Activated CD4-positive, alpha-beta T cell treated with anti-CD3 and anti-CD28 coated beads, Interleukin-2, amount 10 ng/mL, durations not matched to agents 24 days and 14 days (primary cell): Measurements from ENCODE around the gene RGS14. TPM values are rescaled to one million over a fixed set of nuclear protein-coding genes. Genes with fewer than 3 reads are reported as not detected.
"Not testable (repeated sequence)": the region's sequence is repeated elsewhere in the genome, so short reads cannot be mapped to it uniquely, and the experiment has no call there.

Experiments
- DNase-seq: peaks from one replicate; pipeline ENCODE4 v3.0.0; 2022
- H3K27ac Mint-ChIP-seq: one replicate; pipeline ENCODE4 v1.8.0; 2022; ENCODE audit warnings: mild to moderate bottlenecking, mixed read lengths
- H3K27me3 Mint-ChIP-seq: one replicate; pipeline ENCODE4 v1.8.0; 2022; ENCODE audit warnings: mixed read lengths
- H3K36me3 Mint-ChIP-seq: one replicate; pipeline ENCODE4 v1.8.0; 2022; ENCODE audit warnings: low read depth, mild to moderate bottlenecking, mixed read lengths
- H3K4me1 Mint-ChIP-seq: one replicate; pipeline ENCODE4 v1.8.0; 2021; ENCODE audit warnings: mixed read lengths
- H3K4me3 Mint-ChIP-seq: one replicate; pipeline ENCODE4 v1.8.0; 2022; ENCODE audit warnings: mild to moderate bottlenecking, moderate library complexity, mixed read lengths
- H3K9me3 Mint-ChIP-seq: one replicate; pipeline ENCODE4 v1.8.0; 2021; ENCODE audit warnings: mixed read lengths
- intact Hi-C: fragments of 100-400 bp; cut with micrococcal nuclease; formaldehyde crosslinking; loops from one replicate; pipeline ENCODE4 v1.15.1; 2023
- total RNA-seq: library from RNA; stranded (reverse); gene quantifications from 2 replicates; pipeline ENCODE4 v1.2.3, GENCODE V29; 2022

The RGS14 gene
- total RNA-seq, 1 donor from 2014 or later = 49.3 TPM

GRCh38 chr5:177334155-177334551, 23.6 kb upstream of the RGS14 start:
- no peak overlapping the region for H3K4me3 Mint-ChIP-seq
- H3K36me3 Mint-ChIP-seq = peaks cover 54% of the 10 kb centered on the region
- DNase-seq = no peak
- H3K9me3 Mint-ChIP-seq = no peaks in the 10 kb centered on the region
- no peaks in the 10 kb centered on the region for H3K4me1 Mint-ChIP-seq
- no peaks in the 10 kb centered on the region for H3K27me3 Mint-ChIP-seq
- H3K27ac Mint-ChIP-seq = no peak overlapping the region
- intact Hi-C loops = no loop called here

- Mint-ChIP-seq H3K4me1 (peaks cover 7% of the 10 kb centered on the region), H3K27ac (peak overlapping the region; percentile 48), H3K9me3 (no peaks in the 10 kb centered on the region), H3K36me3 (peaks cover 62% of the 10 kb centered on the region), H3K4me3 (no peak overlapping the region), H3K27me3 (no peaks in the 10 kb centered on the region)
- intact Hi-C loops = no loop called here
- no peak for DNase-seq
Observed at GRCh38 chr5:177334781-177335700, 22.7 kb upstream of the RGS14 start.

GRCh38 chr5:177335701-177336065, 22.0 kb upstream of the RGS14 start:
- no peak for DNase-seq
- intact Hi-C loops = no loop called here
- H3K4me1 Mint-ChIP-seq = peaks cover 9% of the 10 kb centered on the region
- H3K4me3 Mint-ChIP-seq = no peak overlapping the region
- no peaks in the 10 kb centered on the region for H3K27me3 Mint-ChIP-seq
- H3K27ac Mint-ChIP-seq = no peak overlapping the region
- no peaks in the 10 kb centered on the region for H3K9me3 Mint-ChIP-seq
- peaks cover 61% of the 10 kb centered on the region for H3K36me3 Mint-ChIP-seq

- Mint-ChIP-seq H3K36me3 (peaks cover 60% of the 10 kb centered on the region), H3K4me3 (no peak overlapping the region), H3K9me3 (no peaks in the 10 kb centered on the region), H3K27me3 (no peaks in the 10 kb centered on the region), H3K4me1 (peaks cover 9% of the 10 kb centered on the region), H3K27ac (peak overlapping the region; percentile 2)
- intact Hi-C loops = no loop called here
- no peak for DNase-seq
Observed at GRCh38 chr5:177336112-177336511, 21.6 kb upstream of the RGS14 start.

GRCh38 chr5:177336603-177337494, 20.9 kb upstream of the RGS14 start:
- Mint-ChIP-seq H3K36me3 (peaks cover 66% of the 10 kb centered on the region), H3K4me1 (peaks cover 9% of the 10 kb centered on the region), H3K27me3 (no peaks in the 10 kb centered on the region), H3K9me3 (no peaks in the 10 kb centered on the region), H3K4me3 (no peak overlapping the region), H3K27ac (no peak overlapping the region)
- intact Hi-C loops = no loop called here
- DNase-seq = no peak

- H3K4me1 Mint-ChIP-seq = peaks cover 11% of the 10 kb centered on the region
- H3K27ac Mint-ChIP-seq = no peak overlapping the region
- no peaks in the 10 kb centered on the region for H3K9me3 Mint-ChIP-seq
- no peak overlapping the region for H3K4me3 Mint-ChIP-seq
- H3K36me3 Mint-ChIP-seq = peaks cover 63% of the 10 kb centered on the region
- H3K27me3 Mint-ChIP-seq = no peaks in the 10 kb centered on the region
- DNase-seq = no peak
- intact Hi-C loops = no loop called here
Observed at GRCh38 chr5:177338251-177339106, 19.2 kb upstream of the RGS14 start.

- no peaks in the 10 kb centered on the region for H3K9me3 Mint-ChIP-seq
- H3K4me3 Mint-ChIP-seq = no peak overlapping the region
- intact Hi-C loops = no loop called here
- DNase-seq = no peak
- H3K27me3 Mint-ChIP-seq = no peaks in the 10 kb centered on the region
- peak overlapping the region; percentile 51 for H3K27ac Mint-ChIP-seq
- peaks cover 59% of the 10 kb centered on the region for H3K36me3 Mint-ChIP-seq
- peaks cover 13% of the 10 kb centered on the region for H3K4me1 Mint-ChIP-seq
Observed at GRCh38 chr5:177339107-177339638, 18.6 kb upstream of the RGS14 start.

GRCh38 chr5:177343000-177343399, 14.7 kb upstream of the RGS14 start:
- intact Hi-C loops, H3K27me3 Mint-ChIP-seq, H3K4me3 Mint-ChIP-seq, H3K9me3 Mint-ChIP-seq, DNase-seq, H3K27ac Mint-ChIP-seq: not testable (repeated sequence)
- Mint-ChIP-seq H3K36me3 (peaks cover 49% of the 10 kb centered on the region), H3K4me1 (peaks cover 23% of the 10 kb centered on the region)

- no peaks in the 10 kb centered on the region for H3K9me3 Mint-ChIP-seq
- DNase-seq = no peak
- peaks cover 48% of the 10 kb centered on the region for H3K36me3 Mint-ChIP-seq
- intact Hi-C loops = no loop called here
- no peak overlapping the region for H3K27ac Mint-ChIP-seq
- H3K4me3 Mint-ChIP-seq = no peak overlapping the region
- peaks cover 23% of the 10 kb centered on the region for H3K4me1 Mint-ChIP-seq
- H3K27me3 Mint-ChIP-seq = no peaks in the 10 kb centered on the region
Observed at GRCh38 chr5:177343777-177344176, 13.9 kb upstream of the RGS14 start.

- H3K4me3 Mint-ChIP-seq = no peak overlapping the region
- peaks cover 46% of the 10 kb centered on the region for H3K36me3 Mint-ChIP-seq
- no peaks in the 10 kb centered on the region for H3K9me3 Mint-ChIP-seq
- peaks cover 27% of the 10 kb centered on the region for H3K4me1 Mint-ChIP-seq
- no peaks in the 10 kb centered on the region for H3K27me3 Mint-ChIP-seq
- H3K27ac Mint-ChIP-seq = no peak overlapping the region
- DNase-seq = no peak
- intact Hi-C loops = no loop called here
Observed at GRCh38 chr5:177344891-177345290, 12.8 kb upstream of the RGS14 start.

GRCh38 chr5:177346820-177347219, 10.9 kb upstream of the RGS14 start:
- H3K27ac Mint-ChIP-seq = no peak overlapping the region

GRCh38 chr5:177347699-177348098, 10.0 kb upstream of the RGS14 start:
- intact Hi-C loops = no loop called here
- Mint-ChIP-seq H3K27me3 (no peaks in the 10 kb centered on the region), H3K4me3 (no peak overlapping the region), H3K4me1 (peaks cover 36% of the 10 kb centered on the region), H3K9me3 (no peaks in the 10 kb centered on the region), H3K36me3 (peaks cover 33% of the 10 kb centered on the region), H3K27ac (no peak overlapping the region)
- DNase-seq = no peak

More at GRCh38 chr5:177346820-177347219, 10.9 kb upstream of the RGS14 start:
- Mint-ChIP-seq H3K4me1 (peaks cover 32% of the 10 kb centered on the region), H3K9me3 (no peaks in the 10 kb centered on the region), H3K36me3 (peaks cover 34% of the 10 kb centered on the region), H3K4me3 (no peak overlapping the region), H3K27me3 (no peaks in the 10 kb centered on the region)
- DNase-seq = no peak
- intact Hi-C loops = no loop called here

GRCh38 chr5:177349362-177349647, 8.4 kb upstream of the RGS14 start:
- no peak for DNase-seq
- peaks cover 35% of the 10 kb centered on the region for H3K4me1 Mint-ChIP-seq
- peak overlapping the region; percentile 90 for H3K4me3 Mint-ChIP-seq
- H3K27ac Mint-ChIP-seq = no peak overlapping the region
- peaks cover 2% of the 10 kb centered on the region for H3K9me3 Mint-ChIP-seq
- H3K27me3 Mint-ChIP-seq = no peaks in the 10 kb centered on the region
- intact Hi-C loops = no loop called here
- peaks cover 27% of the 10 kb centered on the region for H3K36me3 Mint-ChIP-seq
